IPS-15b (cell line): Measurements from ENCODE around the gene CTBP2.

Experiments used
- H3K27me3 ChIP-seq: one replicate; pipeline ENCODE4 v1.6.1; 2013; ENCODE audit warnings: low read length; ENCODE audit not compliant: control insufficient read depth, insufficient read depth
- H3K36me3 ChIP-seq: one replicate; pipeline ENCODE4 v1.6.1; 2013; ENCODE audit warnings: low read length; ENCODE audit not compliant: control insufficient read depth, insufficient read depth
- H3K4me1 ChIP-seq: one replicate; pipeline ENCODE4 v1.6.1; 2013; ENCODE audit warnings: mild to moderate bottlenecking, low read length; ENCODE audit not compliant: control insufficient read depth, insufficient read depth
- H3K4me3 ChIP-seq: one replicate; pipeline ENCODE4 v1.5.1; 2013; ENCODE audit warnings: low read depth, low read length
- H3K9ac ChIP-seq: one replicate; pipeline ENCODE4 v1.6.1; 2013; ENCODE audit warnings: low read depth, mild to moderate bottlenecking, low read length
- H3K9me3 ChIP-seq: one replicate; pipeline ENCODE4 v1.6.1; 2013; ENCODE audit warnings: mild to moderate bottlenecking, low read length; ENCODE audit not compliant: control insufficient read depth, insufficient read depth

Gene CTBP2

GRCh38 chr10:125030567-125031197, 129.7 kb downstream of the CTBP2 start:
- no peak overlapping the region for H3K4me3 ChIP-seq
- H3K27me3 ChIP-seq: no peaks in the 10 kb centered on the region
- H3K4me1 ChIP-seq: peaks cover 16% of the 10 kb centered on the region
- H3K36me3 ChIP-seq: peaks cover 34% of the 10 kb centered on the region
- no peaks in the 10 kb centered on the region for H3K9me3 ChIP-seq
- no peak overlapping the region for H3K9ac ChIP-seq

DNA sequence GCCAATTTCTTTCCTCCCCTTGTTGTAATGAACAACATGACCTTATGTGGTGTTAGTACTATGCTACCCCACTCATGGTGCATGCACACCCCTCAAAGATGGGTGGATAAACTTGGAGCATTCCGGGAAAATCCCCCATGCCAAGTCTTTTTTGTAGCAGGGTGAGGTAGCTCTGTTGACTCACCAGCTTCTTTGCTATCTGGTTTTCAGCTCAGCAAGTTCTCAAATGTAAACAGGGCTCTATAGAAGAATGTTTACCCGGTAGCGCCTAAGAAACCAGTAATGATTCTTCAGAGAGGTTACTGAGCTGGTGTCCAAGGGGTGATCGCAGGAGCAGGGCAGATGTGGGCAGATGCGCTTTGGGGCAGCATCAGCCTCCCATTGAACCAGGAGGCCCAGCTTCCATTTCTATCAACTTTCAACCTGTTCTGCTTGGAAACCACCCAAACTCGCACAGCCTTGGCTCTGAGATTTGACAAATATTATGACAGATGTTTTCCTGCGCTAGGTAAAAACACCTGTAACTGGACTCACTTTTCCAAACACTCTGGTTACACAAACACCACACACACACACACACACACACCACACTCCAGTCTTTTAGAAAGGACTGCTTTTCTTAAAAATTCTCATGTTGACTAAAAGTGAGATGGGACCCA, 130.7 kb downstream of the CTBP2 start:
- H3K4me1 ChIP-seq: peaks cover 13% of the 10 kb centered on the region
- H3K9me3 ChIP-seq: no peaks in the 10 kb centered on the region
- no peak overlapping the region for H3K4me3 ChIP-seq
- no peak overlapping the region for H3K9ac ChIP-seq
- H3K27me3 ChIP-seq: no peaks in the 10 kb centered on the region
- H3K36me3 ChIP-seq: peaks cover 30% of the 10 kb centered on the region

GRCh38 chr10:125027871-125028869, 132.2 kb downstream of the CTBP2 start:
- Histone ChIP-seq H3K27me3 (no peaks in the 10 kb centered on the region), H3K36me3 (peaks cover 39% of the 10 kb centered on the region), H3K9ac (no peak overlapping the region), H3K9me3 (no peaks in the 10 kb centered on the region), H3K4me3 (no peak overlapping the region), H3K4me1 (peaks cover 10% of the 10 kb centered on the region)

DNA sequence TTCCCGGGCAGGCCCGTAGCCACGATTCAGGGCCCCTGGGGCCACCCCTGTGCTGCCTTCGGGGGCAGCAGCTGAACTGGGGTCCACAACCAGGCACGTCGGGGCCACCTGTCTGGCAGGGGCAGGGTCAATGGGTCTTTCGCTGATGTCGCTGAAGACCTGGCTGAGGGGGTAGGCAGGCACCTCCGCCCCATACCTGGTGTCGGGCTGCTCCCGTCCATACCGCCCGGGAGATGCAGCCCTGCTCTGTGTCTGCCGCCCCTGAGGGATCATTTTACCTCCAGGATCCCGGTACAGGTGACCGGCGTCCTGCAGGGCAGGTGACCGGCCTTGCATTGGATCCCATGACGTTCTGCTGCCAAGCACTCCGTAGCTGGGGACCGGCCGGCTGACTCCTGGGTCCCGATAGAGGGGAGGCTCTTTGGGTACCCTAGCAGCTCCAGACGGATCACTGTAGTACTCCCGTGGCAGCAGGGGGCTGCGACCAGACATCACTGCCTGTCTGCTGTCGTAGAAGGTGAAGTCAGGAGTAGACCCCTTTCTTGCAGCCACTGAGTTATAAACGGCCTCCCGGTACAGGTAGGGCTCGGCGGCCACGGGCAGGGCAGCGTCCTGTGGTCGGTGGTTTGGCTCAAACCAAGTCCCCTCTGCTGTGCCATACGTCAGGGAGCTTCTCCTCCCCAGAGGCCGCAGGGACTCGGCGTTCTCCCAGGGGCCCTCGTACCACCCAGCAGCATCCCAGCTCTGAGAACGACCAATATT, 133.2 kb downstream of the CTBP2 start:
- Histone ChIP-seq H3K27me3 (no peaks in the 10 kb centered on the region), H3K36me3 (peaks cover 42% of the 10 kb centered on the region), H3K9ac (no peak overlapping the region), H3K4me1 (peaks cover 10% of the 10 kb centered on the region), H3K9me3 (no peaks in the 10 kb centered on the region), H3K4me3 (no peak overlapping the region)

GRCh38 chr10:125026036-125026931, 134.1 kb downstream of the CTBP2 start:
- Histone ChIP-seq H3K9ac (no peak overlapping the region), H3K27me3 (no peaks in the 10 kb centered on the region), H3K4me1 (peaks cover 10% of the 10 kb centered on the region), H3K9me3 (no peaks in the 10 kb centered on the region), H3K4me3 (no peak overlapping the region), H3K36me3 (peaks cover 49% of the 10 kb centered on the region)

DNA sequence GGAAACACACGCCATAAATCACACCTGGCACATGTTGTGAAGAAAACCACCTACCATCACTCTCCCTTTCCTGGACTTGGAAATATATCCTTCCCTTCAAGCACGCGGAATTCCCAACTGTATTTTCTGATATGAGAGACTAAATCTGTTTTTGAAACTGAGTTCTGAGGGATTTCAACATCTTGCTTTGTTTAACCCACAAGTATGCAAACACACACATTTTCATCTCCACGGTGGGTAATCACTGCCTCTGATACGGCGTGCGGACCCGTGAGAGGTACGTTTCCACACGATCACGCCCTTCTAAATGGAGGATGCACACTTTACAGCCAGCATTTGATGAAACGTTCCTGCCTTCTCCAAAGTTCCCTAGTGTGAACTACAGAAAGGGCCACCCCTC, 135.0 kb downstream of the CTBP2 start:
- Histone ChIP-seq H3K4me3 (no peak overlapping the region), H3K36me3 (peaks cover 58% of the 10 kb centered on the region), H3K27me3 (no peaks in the 10 kb centered on the region), H3K9ac (no peak overlapping the region), H3K4me1 (peaks cover 8% of the 10 kb centered on the region), H3K9me3 (no peaks in the 10 kb centered on the region)

- Histone ChIP-seq H3K4me3 (no peak overlapping the region), H3K4me1 (peaks cover 6% of the 10 kb centered on the region), H3K36me3 (peaks cover 65% of the 10 kb centered on the region), H3K9ac (no peak overlapping the region), H3K9me3 (no peaks in the 10 kb centered on the region), H3K27me3 (no peaks in the 10 kb centered on the region)
These were observed 135.7 kb downstream of the CTBP2 start for GRCh38 chr10:125024497-125025234.

DNA sequence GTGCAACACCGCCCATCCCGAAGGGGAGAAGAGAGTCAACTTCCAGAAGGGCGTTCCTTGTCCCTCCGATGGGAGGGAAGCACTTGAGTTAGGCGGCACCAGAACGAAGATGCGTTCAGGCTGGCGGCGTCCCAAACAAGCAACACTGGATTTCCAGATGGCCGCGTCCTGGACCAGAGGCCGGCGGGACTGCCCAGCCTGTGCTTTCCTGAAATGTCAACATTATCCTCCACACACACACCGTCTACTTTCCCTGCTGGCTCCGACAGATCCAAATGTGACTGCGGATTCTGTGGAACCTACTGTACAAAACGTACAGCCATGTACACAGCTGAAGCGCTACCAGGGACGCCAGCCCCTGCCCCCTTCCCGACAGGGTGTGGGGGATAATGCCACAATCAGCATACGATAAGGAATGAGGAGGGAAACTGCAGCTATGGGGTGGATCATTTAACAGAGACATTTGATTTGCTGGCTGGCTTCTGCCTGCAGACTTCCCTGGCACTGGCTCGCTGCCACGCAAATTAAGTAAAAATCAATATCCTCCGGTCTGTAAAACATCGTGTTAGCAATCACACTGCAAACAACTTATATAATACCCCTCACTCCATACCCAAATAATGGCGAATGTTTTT, 136.4 kb downstream of the CTBP2 start:
- Histone ChIP-seq H3K27me3 (no peaks in the 10 kb centered on the region), H3K4me1 (peaks cover 6% of the 10 kb centered on the region), H3K9me3 (no peaks in the 10 kb centered on the region), H3K36me3 (peaks cover 66% of the 10 kb centered on the region), H3K9ac (no peak overlapping the region), H3K4me3 (no peak overlapping the region)

- no peaks in the 10 kb centered on the region for H3K27me3 ChIP-seq
- H3K9me3 ChIP-seq: no peaks in the 10 kb centered on the region
- H3K4me1 ChIP-seq: peaks cover 5% of the 10 kb centered on the region
- H3K36me3 ChIP-seq: peaks cover 66% of the 10 kb centered on the region
- H3K4me3 ChIP-seq: no peak overlapping the region
- no peak overlapping the region for H3K9ac ChIP-seq
These were observed 137.1 kb downstream of the CTBP2 start for GRCh38 chr10:125023255-125023654.

- H3K9ac ChIP-seq: no peak overlapping the region
- peaks cover 68% of the 10 kb centered on the region for H3K36me3 ChIP-seq
- H3K4me3 ChIP-seq: no peak overlapping the region
- H3K4me1 ChIP-seq: peaks cover 5% of the 10 kb centered on the region
- H3K27me3 ChIP-seq: no peaks in the 10 kb centered on the region
- H3K9me3 ChIP-seq: no peaks in the 10 kb centered on the region
These were observed 137.7 kb downstream of the CTBP2 start for GRCh38 chr10:125022671-125023070.
